H1 (cell line): ENCODE data around the gene PCDHGA1. TPM values are rescaled to one million over a fixed set of nuclear protein-coding genes. Genes with fewer than 3 reads are reported as not detected.

ENCODE experiments used
- CBX5 ChIP-seq: fragments of 300-800, 300-1000 bp; sonication (generic); IDR thresholded peaks from 2 replicates; pipeline ENCODE4 v1.7.1; 2016; ENCODE audit warnings: antibody characterized with exemption, low read length, low read depth
- CTBP2 ChIP-seq: IDR thresholded peaks from 2 replicates; pipeline ENCODE4 v1.7.0; 2011; ENCODE audit warnings: borderline replicate concordance, mild to moderate bottlenecking, moderate library complexity, mixed read lengths, low read length; ENCODE audit not compliant: insufficient read depth, insufficient read length
- GTF2F1 ChIP-seq: IDR thresholded peaks from 2 replicates; pipeline ENCODE4 v1.6.1; 2012; ENCODE audit warnings: low read depth, low read length, improper control_type of control experiment, borderline replicate concordance
- HDAC2 ChIP-seq, 2 experiments: fragments of 300-600 bp in 1 of 2; sonication (generic) in 1 of 2; IDR thresholded peaks; 2 replicates each; pipeline ENCODE4 v1.6.1; 2011 to 2012; ENCODE audit warnings: low read depth in 2 of 2, low read length in 2 of 2, mild to moderate bottlenecking in 2 of 2, moderate library complexity in 2 of 2, borderline replicate concordance in 1 of 2, inconsistent platforms in 1 of 2
- RFX5 ChIP-seq: IDR thresholded peaks from 2 replicates; pipeline ENCODE4 v1.6.1; 2011; ENCODE audit warnings: low read depth, low read length, improper control_type of control experiment, borderline replicate concordance
- SAP30 ChIP-seq: fragments of 300-600 bp; sonication (generic); IDR thresholded peaks from 2 replicates; pipeline ENCODE4 v1.7.1; 2012; ENCODE audit warnings: low read length, moderate library complexity, mild to moderate bottlenecking, inconsistent platforms; ENCODE audit not compliant: insufficient read depth, insufficient replicate concordance
- SIX5 ChIP-seq: IDR thresholded peaks from 2 replicates; pipeline ENCODE4 v1.6.1; 2011; ENCODE audit warnings: mild to moderate bottlenecking, low read depth, low read length
- polyA plus RNA-seq, 7 experiments: library from polyadenylated mRNA; depleted of rRNA in 3 of 7; stranded (reverse) in 5 of 7; unstranded in 2 of 7; fragments of >200 nt in 5 of 7; fragments of 200-250 nt in 2 of 7; gene quantifications; 1 replicate in 5 of 7; 2 replicates in 1 of 7; 4 replicates in 1 of 7; pipeline versions ENCODE4 v1.2.1 to v1.2.3, GENCODE V29; 2011 to 2013; ENCODE audit warnings: missing spikeins in 2 of 7, mixed read lengths in 2 of 7
- total RNA-seq: library from RNA; stranded (reverse); fragmentation: NEBNext Ultra II Directional; extraction: Animal tissue kit (Norgen Biotek cat#: 25700); gene quantifications from 2 replicates; pipeline ENCODE4 v1.2.1, GENCODE V29; 2021
- TF ChIP-seq, protein P1 (sequence below): fragments of 300-600 bp; sonication (generic); IDR thresholded peaks from 2 replicates; pipeline ENCODE4 v1.7.1; 2012; ENCODE audit warnings: low read length, moderate library complexity, mild to moderate bottlenecking, inconsistent platforms; ENCODE audit not compliant: insufficient replicate concordance
- TF ChIP-seq, protein P2 (sequence below): IDR thresholded peaks from 2 replicates; pipeline ENCODE4 v1.6.1; 2012; ENCODE audit warnings: inconsistent platforms

The PCDHGA1 gene
- total and polyA plus RNA-seq, 2 of the 8 experiments (the other 6 are each of a cell fraction or from before 2014, with no cell fraction given) = 0.57 to 0.89 TPM

DNA sequence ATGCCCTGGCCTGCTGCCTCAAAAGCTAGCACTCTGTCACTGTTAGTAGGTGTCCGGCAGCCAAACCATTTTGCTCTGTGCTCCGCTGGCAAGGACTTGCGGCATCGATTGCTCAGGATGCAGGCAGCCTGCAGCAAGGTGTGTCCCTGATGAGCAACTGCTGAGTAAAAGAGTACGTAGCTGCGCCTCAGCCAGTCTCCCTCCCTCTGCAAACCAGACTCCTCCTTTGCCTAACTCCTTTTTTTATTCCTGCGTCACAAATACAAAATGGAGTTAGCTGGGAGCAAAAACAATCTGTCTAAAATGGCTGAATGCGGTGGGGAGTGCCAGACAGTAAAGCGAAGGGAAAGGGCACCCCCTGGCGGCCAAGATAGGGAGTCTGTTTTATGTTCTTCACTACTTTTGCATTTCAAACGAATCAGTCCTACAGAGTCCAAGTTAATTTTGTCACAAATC lies 227.4 kb downstream of the PCDHGA1 start (continued):
- no peak for TF ChIP-seq CBX5
- TF ChIP-seq HDAC2 (IDR thresholded peaks at IDR 0.05; ENCODE audit: borderline replicate concordance in 1 of 2, low read depth in 2 of 2, low read length in 2 of 2) = no peak
- TF ChIP-seq, protein P1, sequence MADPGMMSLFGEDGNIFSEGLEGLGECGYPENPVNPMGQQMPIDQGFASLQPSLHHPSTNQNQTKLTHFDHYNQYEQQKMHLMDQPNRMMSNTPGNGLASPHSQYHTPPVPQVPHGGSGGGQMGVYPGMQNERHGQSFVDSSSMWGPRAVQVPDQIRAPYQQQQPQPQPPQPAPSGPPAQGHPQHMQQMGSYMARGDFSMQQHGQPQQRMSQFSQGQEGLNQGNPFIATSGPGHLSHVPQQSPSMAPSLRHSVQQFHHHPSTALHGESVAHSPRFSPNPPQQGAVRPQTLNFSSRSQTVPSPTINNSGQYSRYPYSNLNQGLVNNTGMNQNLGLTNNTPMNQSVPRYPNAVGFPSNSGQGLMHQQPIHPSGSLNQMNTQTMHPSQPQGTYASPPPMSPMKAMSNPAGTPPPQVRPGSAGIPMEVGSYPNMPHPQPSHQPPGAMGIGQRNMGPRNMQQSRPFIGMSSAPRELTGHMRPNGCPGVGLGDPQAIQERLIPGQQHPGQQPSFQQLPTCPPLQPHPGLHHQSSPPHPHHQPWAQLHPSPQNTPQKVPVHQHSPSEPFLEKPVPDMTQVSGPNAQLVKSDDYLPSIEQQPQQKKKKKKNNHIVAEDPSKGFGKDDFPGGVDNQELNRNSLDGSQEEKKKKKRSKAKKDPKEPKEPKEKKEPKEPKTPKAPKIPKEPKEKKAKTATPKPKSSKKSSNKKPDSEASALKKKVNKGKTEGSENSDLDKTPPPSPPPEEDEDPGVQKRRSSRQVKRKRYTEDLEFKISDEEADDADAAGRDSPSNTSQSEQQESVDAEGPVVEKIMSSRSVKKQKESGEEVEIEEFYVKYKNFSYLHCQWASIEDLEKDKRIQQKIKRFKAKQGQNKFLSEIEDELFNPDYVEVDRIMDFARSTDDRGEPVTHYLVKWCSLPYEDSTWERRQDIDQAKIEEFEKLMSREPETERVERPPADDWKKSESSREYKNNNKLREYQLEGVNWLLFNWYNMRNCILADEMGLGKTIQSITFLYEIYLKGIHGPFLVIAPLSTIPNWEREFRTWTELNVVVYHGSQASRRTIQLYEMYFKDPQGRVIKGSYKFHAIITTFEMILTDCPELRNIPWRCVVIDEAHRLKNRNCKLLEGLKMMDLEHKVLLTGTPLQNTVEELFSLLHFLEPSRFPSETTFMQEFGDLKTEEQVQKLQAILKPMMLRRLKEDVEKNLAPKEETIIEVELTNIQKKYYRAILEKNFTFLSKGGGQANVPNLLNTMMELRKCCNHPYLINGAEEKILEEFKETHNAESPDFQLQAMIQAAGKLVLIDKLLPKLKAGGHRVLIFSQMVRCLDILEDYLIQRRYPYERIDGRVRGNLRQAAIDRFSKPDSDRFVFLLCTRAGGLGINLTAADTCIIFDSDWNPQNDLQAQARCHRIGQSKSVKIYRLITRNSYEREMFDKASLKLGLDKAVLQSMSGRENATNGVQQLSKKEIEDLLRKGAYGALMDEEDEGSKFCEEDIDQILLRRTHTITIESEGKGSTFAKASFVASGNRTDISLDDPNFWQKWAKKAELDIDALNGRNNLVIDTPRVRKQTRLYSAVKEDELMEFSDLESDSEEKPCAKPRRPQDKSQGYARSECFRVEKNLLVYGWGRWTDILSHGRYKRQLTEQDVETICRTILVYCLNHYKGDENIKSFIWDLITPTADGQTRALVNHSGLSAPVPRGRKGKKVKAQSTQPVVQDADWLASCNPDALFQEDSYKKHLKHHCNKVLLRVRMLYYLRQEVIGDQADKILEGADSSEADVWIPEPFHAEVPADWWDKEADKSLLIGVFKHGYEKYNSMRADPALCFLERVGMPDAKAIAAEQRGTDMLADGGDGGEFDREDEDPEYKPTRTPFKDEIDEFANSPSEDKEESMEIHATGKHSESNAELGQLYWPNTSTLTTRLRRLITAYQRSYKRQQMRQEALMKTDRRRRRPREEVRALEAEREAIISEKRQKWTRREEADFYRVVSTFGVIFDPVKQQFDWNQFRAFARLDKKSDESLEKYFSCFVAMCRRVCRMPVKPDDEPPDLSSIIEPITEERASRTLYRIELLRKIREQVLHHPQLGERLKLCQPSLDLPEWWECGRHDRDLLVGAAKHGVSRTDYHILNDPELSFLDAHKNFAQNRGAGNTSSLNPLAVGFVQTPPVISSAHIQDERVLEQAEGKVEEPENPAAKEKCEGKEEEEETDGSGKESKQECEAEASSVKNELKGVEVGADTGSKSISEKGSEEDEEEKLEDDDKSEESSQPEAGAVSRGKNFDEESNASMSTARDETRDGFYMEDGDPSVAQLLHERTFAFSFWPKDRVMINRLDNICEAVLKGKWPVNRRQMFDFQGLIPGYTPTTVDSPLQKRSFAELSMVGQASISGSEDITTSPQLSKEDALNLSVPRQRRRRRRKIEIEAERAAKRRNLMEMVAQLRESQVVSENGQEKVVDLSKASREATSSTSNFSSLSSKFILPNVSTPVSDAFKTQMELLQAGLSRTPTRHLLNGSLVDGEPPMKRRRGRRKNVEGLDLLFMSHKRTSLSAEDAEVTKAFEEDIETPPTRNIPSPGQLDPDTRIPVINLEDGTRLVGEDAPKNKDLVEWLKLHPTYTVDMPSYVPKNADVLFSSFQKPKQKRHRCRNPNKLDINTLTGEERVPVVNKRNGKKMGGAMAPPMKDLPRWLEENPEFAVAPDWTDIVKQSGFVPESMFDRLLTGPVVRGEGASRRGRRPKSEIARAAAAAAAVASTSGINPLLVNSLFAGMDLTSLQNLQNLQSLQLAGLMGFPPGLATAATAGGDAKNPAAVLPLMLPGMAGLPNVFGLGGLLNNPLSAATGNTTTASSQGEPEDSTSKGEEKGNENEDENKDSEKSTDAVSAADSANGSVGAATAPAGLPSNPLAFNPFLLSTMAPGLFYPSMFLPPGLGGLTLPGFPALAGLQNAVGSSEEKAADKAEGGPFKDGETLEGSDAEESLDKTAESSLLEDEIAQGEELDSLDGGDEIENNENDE = no peak
- no peak for TF ChIP-seq RFX5
- TF ChIP-seq SIX5 = no peak
- TF ChIP-seq, protein P2, sequence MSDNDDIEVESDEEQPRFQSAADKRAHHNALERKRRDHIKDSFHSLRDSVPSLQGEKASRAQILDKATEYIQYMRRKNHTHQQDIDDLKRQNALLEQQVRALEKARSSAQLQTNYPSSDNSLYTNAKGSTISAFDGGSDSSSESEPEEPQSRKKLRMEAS = 0 out of 2 replicates have a peak, but pooled peaks have one; percentile 7
- TF ChIP-seq GTF2F1 = no peak
- TF ChIP-seq SAP30 = no peak
- TF ChIP-seq CTBP2 = no peak
